ENCODE data around the gene KAZN. TPM values are rescaled to one million over a fixed set of nuclear protein-coding genes. Genes with fewer than 3 reads are reported as not detected.

Gene KAZN
- polyA plus RNA-seq, 2 of the 4 experiments (the other 2 are of a cell fraction) = 1.3 to 1.9 TPM

DNA sequence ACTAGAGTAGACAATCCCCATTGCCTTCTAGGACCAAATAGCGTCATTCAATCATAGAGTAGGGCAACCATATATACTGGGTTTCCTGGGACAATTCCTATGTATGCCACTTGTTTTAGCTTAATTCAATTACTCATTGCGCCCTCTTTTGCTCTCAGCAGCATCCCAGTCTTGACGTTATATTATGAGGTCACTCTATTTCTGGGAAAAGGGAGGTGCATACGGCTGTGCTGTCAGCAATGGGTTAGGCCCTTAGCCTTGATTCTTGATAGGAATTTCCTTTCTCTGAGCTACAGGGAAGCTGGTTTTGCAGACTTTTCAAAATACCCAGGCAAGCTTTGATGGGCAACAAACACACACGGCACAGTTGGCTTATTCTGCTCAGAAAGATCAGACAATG lies 4.4 kb upstream of the KAZN start:
- ChIA-PET CTCF (no interaction called here), POLR2A (no interaction called here)
- no peaks in the 10 kb centered on the region for H3K4me1 ChIP-seq
- TF ChIP-seq ZC3H11A (IDR thresholded peaks at IDR 0.05) = no peak
- no peak for TF ChIP-seq CEBPB (IDR thresholded peaks at IDR 0.05)
- TF ChIP-seq RARB (CRISPR knock-in tag; IDR thresholded peaks at IDR 0.05) = no peak
- no peak for TF ChIP-seq ESRRA (IDR thresholded peaks at IDR 0.05; ENCODE audit: borderline replicate concordance, low read length)
- no peak for TF ChIP-seq TFCP2L1 (CRISPR knock-in tag; IDR thresholded peaks at IDR 0.05)
- no peak for TF ChIP-seq EHF (CRISPR knock-in tag; IDR thresholded peaks at IDR 0.05)
- TF ChIP-seq, protein P1, sequence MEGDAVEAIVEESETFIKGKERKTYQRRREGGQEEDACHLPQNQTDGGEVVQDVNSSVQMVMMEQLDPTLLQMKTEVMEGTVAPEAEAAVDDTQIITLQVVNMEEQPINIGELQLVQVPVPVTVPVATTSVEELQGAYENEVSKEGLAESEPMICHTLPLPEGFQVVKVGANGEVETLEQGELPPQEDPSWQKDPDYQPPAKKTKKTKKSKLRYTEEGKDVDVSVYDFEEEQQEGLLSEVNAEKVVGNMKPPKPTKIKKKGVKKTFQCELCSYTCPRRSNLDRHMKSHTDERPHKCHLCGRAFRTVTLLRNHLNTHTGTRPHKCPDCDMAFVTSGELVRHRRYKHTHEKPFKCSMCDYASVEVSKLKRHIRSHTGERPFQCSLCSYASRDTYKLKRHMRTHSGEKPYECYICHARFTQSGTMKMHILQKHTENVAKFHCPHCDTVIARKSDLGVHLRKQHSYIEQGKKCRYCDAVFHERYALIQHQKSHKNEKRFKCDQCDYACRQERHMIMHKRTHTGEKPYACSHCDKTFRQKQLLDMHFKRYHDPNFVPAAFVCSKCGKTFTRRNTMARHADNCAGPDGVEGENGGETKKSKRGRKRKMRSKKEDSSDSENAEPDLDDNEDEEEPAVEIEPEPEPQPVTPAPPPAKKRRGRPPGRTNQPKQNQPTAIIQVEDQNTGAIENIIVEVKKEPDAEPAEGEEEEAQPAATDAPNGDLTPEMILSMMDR (IDR thresholded peaks at IDR 0.05) = no peak
- no peak for TF ChIP-seq MAFK (IDR thresholded peaks at IDR 0.05; ENCODE audit: partially characterized antibody)
- no peak for TF ChIP-seq CHD4 (IDR thresholded peaks at IDR 0.05; ENCODE audit: borderline replicate concordance)
- TF ChIP-seq RCOR1 (IDR thresholded peaks at IDR 0.05; ENCODE audit: low read depth, low read length) = no peak
- TF ChIP-seq KDM5A (IDR thresholded peaks at IDR 0.05) = no peak
- no peak for TF ChIP-seq CBX2 (IDR thresholded peaks at IDR 0.05; ENCODE audit: borderline replicate concordance, low read depth)
- TF ChIP-seq NR3C1 (IDR thresholded peaks at IDR 0.05) = no peak
- no peak for TF ChIP-seq SREBF2 (IDR thresholded peaks at IDR 0.05)
- no peak overlapping the region for H3K27ac ChIP-seq
- H3K9me3 ChIP-seq = no peaks in the 10 kb centered on the region
- DNase-seq (ENCODE audit: low read depth in 1 of 2, low spot score in 1 of 2) (no peak), ATAC-seq (no peak), FAIRE-seq (no peak)
- H3K4me2 ChIP-seq = no peak overlapping the region
- no peak overlapping the region for H3K4me3 ChIP-seq
- 27% methylated on average over 5 of the region's 5 CpGs for WGBS (ENCODE audit: missing lambda C conversion rate)

GRCh38 chr1:14596591-14596990 lies 1.9 kb upstream of the KAZN start:
- FAIRE-seq = no peak

More at GRCh38 chr1:14596591-14596990, 1.9 kb upstream of the KAZN start:
- DNase-seq (ENCODE audit: low read depth in 1 of 2, low spot score in 1 of 2) = no peak
- H3K4me3 ChIP-seq = no peak overlapping the region
- no peaks in the 10 kb centered on the region for H3K9me3 ChIP-seq
- no peak for ATAC-seq
- no peak overlapping the region for H3K4me2 ChIP-seq
- no peak overlapping the region for H3K27ac ChIP-seq
- TF ChIP-seq E2F6 (IDR thresholded peaks at IDR 0.05; ENCODE audit: borderline replicate concordance, low read depth) (no peak), SMC3 (IDR thresholded peaks at IDR 0.05) (no peak), RFX5 (IDR thresholded peaks at IDR 0.05) (no peak), TP53 (CRISPR knock-in tag; IDR thresholded peaks at IDR 0.05) (no peak), MYC (IDR thresholded peaks at IDR 0.05; ENCODE audit: borderline replicate concordance, low read length) (no peak), TFCP2L1 (CRISPR knock-in tag; IDR thresholded peaks at IDR 0.05) (no peak), CHD2 (IDR thresholded peaks at IDR 0.05; ENCODE audit: low read length, partially characterized antibody) (no peak), KDM1A (IDR thresholded peaks at IDR 0.05; ENCODE audit: low read depth) (no peak), GATA3 (IDR thresholded peaks at IDR 0.05; ENCODE audit: borderline replicate concordance) (no peak), RCOR1 (IDR thresholded peaks at IDR 0.05; ENCODE audit: low read depth, low read length) (no peak), HEYL (CRISPR knock-in tag; IDR thresholded peaks at IDR 0.05) (no peak), HDAC2 (IDR thresholded peaks at IDR 0.05) (no peak), HOXB13 (CRISPR knock-in tag; IDR thresholded peaks at IDR 0.05; ENCODE audit: low read depth) (no peak)
- TF ChIP-seq, protein P2, sequence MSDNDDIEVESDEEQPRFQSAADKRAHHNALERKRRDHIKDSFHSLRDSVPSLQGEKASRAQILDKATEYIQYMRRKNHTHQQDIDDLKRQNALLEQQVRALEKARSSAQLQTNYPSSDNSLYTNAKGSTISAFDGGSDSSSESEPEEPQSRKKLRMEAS (IDR thresholded peaks at IDR 0.05) = no peak
- TF ChIP-seq, protein P3, sequence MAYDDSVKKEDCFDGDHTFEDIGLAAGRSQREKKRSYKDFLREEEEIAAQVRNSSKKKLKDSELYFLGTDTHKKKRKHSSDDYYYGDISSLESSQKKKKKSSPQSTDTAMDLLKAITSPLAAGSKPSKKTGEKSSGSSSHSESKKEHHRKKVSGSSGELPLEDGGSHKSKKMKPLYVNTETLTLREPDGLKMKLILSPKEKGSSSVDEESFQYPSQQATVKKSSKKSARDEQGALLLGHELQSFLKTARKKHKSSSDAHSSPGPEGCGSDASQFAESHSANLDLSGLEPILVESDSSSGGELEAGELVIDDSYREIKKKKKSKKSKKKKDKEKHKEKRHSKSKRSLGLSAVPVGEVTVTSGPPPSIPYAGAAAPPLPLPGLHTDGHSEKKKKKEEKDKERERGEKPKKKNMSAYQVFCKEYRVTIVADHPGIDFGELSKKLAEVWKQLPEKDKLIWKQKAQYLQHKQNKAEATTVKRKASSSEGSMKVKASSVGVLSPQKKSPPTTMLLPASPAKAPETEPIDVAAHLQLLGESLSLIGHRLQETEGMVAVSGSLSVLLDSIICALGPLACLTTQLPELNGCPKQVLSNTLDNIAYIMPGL (CRISPR knock-in tag; IDR thresholded peaks at IDR 0.05; ENCODE audit: borderline replicate concordance) = no peak
- TF ChIP-seq, protein P1 (IDR thresholded peaks at IDR 0.05) = no peak
- ChIA-PET POLR2A (no interaction called here), CTCF (no interaction called here)
- H3K4me1 ChIP-seq = no peaks in the 10 kb centered on the region
- WGBS (ENCODE audit: missing lambda C conversion rate) = 51% methylated on average over 5 of the region's 5 CpGs

All from A549 (cell line).